HG02870 (cell line): ENCODE measurements around the gene SPSB1.

Experiments
- ATAC-seq: cut with Tn5 transposase; IDR thresholded peaks from one replicate; pipeline ENCODE4 v1.9.1; 2021; ENCODE audit warnings: mild to moderate bottlenecking, moderate library complexity; ENCODE audit not compliant: unreplicated experiment

The SPSB1 gene

DNA sequence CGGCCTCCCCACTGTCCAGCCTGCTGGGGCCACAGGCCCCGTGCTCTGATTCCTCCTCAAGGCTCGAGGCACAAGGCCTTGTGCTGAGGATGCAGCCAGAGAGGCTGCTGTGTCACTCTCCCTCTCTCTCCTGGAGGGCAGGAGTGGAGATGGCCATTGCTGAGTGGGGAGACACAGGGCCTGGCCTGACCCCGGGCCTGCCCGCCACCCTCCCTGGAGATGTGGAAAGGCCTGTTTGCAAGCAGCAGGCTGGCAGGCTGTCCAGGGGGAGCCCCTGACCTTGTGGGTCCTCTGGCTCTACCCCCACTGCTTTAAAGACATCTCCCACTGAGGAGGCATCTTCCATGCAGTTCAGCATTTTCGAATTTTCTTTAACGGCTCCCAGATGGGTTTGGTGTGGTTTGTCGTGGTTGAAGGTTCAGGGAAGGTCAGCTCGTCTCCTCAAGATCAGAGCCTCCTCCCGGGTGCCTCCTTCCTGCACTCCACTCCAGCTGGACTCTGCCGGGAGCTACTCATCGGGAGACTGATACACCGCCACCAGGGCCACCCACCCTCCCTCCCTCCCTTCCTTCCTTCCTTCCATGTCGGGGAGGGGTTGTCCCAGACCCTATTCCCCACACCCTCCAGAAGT, 69.1 kb downstream of the SPSB1 start:
- ATAC-seq: no peak

DNA sequence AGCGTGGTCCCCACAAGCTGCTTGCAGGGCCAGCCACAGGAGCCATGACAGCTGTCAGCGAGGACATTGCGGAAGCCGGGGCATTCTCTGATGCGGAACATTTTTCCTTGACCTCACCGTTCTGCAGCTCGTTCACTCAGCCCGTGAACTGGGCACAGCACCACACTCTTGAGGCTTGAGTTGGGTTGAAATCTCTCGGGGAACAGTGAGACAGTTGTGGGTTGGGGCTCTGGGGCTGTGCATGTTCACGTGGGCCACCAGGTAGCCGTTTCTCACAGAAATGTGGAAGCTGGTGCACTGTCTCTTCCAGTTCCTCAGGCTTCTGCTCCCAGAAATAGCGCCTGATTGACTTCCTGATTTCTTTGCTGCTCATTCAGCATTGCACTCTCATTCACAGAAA, 69.8 kb downstream of the SPSB1 start:
- no peak for ATAC-seq

DNA sequence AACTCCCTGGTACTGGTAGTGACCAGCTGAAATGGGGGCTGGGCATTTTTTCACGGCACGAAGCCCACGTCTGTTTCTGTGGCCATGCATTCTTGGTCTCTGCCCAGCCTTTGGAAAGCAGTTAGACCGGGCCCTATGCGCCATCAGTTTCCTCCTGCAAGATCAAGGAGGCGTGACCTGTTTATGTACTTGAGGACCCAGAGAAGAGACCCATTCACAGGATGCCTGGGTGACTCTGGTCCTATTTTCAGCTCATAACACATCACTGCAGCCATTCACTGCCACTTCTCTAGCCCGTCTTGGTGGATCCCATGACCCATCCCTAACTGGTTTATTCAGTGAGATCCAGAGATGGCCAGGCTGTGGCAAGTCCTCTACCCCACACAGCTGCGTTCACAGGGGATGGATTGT, 70.4 kb downstream of the SPSB1 start:
- no peak for ATAC-seq

DNA sequence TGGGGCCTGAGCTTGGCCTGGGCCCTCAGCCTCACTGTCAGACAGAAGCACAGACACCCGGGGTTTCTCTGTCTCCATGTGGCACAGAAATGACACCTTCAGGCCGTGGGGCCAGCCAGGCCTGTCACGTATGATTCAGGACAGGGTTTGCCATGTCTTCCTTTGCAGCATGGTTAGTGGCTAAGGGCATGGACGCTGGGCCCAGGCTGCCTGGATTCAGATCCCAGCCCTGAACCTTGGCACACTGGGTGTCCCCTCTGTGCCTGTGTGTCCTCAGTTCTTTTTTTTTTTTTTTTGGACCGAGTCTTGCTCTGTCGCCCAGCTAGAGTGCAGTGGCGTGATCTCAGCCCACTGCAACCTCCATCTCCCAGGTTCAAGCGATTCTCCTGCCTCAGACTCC, 73.6 kb downstream of the SPSB1 start:
- no peak for ATAC-seq

DNA sequence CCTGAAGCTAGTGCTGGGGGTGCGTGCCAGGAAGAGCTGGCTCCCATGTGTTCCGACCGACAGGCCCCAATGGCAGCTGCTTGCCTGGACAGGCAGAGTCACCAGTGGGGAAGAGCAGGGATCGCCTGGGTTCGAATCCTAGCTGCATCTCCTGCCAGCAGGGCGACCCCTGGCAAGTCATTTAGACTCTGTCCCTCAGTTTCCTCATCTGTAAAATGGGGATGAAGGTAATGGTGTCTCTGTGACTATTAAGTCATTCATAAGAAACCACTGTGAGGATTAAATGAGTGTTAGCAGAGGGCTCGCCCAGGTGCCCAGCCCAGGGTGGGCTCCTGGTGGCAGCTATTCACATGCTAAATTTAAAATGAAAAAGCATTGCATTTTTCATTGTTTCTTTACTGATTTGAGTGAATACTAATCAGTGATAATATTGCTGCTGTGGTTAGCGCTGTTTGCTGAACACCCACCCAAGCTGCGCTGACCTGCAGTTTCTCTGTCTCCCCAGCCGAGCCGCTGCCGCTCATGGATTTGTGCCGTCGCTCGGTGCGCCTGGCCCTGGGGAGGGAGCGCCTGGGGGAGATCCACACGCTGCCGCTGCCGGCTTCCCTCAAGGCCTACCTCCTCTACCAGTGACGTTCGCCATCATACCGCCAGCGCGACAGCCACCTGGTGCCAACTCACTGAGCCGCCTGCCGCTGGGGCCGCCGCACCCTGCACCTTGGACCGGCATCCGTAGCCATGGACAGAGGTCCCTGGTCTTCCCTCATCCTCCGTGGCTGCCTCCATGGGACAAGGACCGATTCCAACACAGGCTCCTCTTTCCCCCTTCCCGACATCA, 74.5 kb downstream of the SPSB1 start:
- no peak for ATAC-seq

DNA sequence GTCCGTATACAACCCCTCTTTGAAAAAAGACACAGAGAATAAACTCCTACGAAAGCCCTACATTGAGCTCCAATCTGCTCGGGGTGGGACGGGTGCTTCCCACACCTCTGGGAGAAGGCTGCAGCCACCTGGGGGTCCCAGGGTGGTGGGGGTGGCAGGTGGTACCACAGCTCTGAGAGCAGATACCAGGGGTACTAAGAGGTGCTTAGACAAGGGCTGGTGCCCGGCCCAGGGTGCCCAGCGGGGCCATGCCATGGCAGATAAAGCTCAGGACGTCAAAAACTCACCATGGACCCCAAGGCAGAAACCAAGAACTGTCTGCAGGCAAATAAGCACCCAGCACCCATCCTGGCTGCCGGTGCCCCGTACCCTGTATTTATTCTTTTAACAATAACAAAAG, 75.1 kb downstream of the SPSB1 start:
- ATAC-seq: no peak

DNA sequence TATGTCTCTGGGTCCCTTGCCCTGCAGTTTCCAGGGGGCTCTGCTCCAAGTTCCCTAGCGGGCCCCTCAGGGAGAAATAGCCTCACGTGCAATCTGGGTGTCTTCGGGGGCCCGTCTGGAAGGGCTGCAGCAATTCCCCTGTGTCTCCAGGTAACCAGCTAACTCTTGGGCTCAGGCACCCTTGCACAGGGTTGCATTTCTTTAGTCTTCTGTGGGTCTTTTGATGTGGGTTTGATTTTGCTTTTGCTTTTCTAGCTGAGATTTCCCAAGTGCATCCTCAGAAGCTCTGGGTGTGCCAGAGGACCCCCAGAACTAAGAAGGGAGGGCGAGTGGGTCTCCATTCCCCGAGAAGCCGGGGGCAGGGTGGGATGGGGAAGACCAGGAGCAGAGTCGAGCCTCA, 75.7 kb downstream of the SPSB1 start:
- ATAC-seq: no peak

DNA sequence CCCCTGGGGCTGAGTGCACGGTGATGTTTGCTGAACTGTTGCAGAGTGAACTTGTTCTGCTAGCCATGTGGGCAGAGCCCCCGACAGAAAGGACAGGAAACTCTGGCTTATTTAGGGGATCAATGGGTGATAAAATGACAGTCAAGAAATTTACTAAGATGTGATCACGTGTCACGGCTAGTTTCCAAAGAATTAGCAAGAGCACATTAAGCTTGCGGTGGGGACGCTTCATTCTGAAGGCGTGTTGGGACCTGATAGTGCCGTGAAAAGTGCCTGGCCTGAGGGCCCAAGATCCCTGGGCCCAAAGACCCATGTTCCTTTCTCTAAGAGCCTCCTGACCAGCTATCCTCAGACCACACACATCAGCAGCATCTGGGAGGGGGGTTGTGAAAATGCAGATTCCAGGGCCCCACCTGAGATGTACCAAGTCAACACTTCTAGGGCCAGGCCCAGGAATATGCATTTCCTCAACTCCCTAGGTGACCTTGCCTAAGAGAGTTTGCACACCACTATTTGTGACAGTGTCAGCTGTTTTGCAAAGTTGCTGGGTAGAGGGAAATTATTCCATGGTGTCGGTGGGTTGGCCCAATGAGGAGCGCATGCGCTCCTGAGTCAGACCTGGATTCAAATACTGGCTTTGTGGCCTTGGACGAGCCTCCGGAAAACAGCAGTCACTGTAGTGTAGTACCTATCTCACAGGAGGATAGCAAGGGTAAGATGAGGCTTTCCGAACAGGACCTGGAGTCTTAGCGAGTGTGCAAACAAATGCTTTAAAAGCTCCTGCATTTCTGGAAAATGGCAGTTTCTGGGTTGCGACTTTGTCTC, 77.5 kb downstream of the SPSB1 start:
- ATAC-seq: no peak

DNA sequence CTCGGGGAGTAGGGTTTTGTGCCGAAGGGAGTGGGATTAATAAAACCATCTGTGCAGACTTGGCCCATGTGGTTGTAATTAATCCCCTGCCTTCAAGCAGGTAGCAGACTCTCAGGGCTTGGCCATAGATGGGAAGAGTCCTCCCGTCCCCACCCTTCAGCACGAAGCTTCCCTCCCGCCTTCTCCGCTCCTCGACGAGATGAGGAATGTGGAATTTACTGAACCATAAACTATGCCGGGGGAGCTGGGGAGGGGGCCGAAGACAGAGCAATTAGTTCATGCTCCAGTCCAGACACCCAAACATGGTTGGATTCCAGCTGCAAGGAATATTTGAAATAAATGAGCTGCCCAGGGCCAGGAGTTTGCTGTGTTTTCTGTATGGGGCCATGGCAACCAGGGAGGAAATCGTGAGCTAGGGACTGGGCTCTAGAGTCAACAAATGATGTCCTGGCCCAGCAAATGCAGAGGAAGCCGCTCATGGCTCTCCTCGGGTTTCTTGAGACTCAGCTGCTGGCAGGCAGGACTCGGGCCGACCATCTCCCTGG, 78.8 kb downstream of the SPSB1 start:
- ATAC-seq: no peak

DNA sequence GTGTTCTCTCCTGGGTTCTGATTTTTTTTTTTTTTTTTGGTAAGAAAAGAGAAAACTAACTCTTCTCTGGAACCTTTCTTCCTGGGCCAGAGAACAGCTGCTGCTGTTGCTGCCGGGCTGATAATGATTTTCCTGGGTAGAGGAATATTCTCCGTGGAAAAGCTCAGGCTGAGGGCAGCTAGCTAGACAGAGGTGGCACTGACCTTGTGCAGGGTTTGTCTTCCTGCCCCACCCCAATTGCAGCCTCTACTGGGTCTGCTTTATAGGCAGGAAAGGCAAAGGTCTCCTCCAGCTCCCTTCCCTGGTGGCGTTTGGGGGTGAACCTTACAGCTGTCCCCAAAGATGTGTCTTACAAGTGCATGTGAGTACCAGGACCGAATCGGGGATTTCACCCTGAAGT, 79.3 kb downstream of the SPSB1 start:
- ATAC-seq: no peak

DNA sequence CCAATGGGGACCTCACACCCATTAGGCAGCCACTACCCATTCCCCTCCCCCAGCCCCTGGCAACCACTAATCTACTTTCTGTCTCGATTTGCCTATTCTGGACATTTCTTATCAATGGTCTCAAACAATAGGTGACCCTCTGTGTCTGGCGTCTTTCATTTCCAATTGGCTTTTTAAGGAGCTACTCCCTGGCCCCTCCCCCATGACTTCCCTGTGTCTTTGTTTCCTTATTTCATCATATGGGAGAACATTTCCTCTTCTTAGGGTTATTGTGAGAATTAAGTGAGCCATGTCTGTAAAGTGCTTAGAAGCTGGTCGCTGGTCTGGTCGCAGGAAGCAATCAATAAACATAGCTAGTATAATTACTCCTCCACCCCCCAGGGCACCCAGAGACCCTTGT, 80.9 kb downstream of the SPSB1 start:
- ATAC-seq: no peak

DNA sequence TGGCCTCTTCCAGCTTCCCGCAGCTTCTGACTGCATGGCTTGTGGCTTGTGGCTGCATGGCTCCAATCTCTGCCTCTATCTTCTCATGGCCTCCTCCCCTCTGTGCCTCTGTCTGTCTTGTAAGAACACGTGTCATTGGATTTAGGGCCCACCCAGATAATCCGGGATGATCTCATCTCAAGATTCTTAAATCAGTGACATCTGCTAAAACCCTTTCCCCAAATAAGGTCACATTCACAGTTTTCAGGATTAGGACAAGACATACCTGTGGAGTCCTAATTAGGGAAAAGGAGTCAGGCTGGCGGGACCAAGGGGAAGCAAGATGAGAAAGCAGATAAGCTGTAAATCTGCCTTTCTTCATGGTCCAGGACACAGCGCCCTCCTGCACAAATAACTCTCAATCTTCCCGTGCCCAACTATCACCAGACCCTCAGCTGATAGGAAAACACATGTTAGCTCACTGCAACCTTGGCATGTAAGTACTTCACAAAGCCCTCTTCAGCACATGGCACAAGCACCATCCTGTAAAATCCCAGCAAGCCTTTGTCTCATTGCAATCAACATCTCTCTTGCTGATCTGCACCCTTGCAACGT, 82.2 kb downstream of the SPSB1 start:
- no peak for ATAC-seq

DNA sequence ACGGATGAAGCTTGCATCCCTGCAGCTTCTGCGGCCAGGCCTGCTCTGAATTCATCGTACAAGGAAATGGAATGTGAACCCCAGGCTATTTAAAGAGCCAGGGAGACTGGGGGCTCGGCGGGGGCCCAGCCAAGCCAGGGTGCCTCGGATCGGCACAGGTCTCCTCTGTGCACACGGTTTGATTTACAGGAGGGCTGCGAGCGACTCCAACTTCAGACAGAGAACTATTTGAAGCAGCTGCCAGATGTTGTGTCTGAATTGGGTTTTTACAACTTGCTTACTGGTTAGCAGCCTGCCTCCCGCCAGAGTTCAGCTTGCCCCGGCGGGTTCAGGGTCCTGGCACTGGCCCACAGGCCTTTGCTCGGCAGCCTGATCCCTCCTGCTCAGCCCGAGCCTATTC, 83.2 kb downstream of the SPSB1 start:
- no peak for ATAC-seq

DNA sequence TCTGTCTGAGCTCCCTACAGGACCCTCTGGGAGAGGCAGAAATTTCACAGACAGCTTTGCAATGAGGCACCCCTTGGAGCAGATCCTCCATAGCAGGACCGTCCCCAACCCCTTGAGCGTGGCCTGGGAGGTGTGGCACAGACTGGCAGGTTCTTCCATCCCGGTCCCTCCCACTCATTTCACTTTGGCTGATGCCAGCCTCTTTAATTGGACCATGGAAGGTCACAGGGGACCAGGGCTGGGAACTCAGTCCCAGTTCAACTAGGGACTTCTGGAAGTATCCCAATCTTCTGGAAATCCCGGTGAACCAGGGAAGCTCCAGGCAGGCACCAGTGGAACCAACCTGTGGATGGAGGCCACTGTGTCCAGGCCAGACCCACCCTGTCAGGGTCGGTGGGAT, 83.7 kb downstream of the SPSB1 start:
- ATAC-seq: no peak

DNA sequence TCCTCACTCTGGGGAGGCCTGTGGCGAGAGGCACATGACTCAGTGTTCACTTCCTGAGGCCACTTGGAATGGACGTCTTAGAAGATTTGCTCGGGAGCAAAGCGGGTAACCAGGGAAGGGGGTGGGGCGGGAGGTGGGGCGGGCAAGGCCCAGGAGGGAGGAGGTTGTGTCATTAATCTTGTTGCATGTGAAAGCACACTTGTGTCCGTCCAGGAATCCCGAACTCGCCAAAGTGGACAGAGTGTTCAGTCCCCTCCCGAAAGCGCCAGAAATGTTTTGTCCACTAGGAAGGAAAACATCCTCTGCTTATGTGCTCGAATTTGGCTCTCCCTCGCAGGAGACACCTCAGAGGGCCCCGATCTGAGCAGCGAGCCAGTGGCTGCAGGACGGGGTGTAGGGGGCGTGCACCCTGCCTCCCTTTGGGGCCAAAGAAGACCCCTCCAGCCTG, 84.2 kb downstream of the SPSB1 start:
- no peak for ATAC-seq

DNA sequence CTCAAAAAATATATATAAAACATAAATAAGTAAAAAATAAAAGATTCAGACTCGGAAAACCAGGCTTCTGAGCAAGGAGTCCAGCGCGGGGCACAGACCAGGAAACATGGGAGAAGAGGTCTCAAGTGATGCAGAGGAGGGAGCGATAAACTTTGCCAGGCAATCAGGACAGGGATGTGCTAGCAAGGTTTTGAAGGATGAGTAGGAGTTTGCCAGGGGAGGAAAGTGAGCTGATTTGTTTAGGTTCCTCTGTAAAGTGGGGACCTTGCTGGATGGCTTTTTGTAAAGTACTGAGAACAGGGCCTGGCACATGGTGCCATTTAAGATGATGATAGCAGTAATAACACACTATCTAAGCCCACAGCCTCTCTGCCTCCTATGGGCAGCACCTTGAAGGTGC, 86.1 kb downstream of the SPSB1 start:
- no peak for ATAC-seq

DNA sequence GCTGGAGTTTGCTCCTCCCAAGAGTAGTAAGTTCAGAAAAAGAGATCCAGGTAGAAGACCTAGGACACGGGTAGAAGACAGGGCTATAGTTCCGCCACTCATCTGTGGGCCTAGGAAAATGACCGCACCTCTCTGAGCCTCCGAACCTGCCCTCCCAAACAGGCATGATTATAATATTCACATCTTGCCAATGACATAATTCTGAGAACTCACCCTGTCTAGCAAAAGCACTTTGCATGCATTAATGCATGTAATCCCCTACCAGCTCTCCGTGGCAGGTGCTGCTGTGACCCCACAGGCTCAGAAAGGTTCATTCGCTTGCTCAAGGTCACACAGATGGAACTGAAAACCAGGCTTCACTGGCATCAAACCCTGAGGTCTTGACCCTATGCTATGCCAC, 88.0 kb downstream of the SPSB1 start:
- ATAC-seq: no peak

DNA sequence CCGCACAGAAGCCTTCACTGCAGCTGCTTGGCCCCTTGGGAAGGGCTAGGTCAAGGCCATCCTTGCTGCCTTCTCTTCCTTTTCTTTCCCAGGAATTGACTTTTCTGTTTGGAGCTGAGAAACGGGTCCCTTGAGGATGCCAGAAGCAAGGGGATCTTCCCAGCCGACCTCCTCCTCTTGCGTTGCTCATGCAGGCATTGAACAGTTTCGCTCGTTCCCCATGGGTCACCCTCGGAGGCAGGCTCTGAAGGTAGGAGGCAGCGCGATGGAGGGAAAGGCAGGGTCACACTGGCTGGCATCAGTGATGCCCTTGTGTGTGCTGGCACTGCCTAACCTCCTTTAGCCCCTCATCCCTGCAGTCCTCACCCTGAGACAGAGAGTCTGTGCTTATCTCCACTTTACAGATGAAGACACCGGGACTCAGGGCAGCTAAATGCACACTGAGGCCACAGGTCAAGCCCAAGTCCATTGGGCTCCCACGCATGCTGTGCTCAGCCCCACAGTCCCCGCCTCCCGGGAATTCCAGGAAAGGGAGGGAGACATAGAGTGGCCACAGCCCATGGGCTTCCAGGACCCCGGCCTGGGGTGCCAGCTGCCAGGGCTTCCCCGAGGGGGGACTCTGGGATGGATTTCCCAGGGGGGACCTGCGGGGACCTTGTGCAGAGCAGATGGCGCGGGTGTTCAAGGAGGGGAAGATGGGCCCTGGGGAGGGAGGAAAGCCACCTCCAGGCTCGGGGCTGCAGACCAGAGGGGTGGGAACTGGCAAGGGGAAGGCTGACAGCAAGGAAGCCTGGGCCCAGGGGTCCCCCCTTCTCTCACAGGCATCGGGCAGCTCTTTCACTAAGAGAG, 90.2 kb downstream of the SPSB1 start:
- no peak for ATAC-seq

DNA sequence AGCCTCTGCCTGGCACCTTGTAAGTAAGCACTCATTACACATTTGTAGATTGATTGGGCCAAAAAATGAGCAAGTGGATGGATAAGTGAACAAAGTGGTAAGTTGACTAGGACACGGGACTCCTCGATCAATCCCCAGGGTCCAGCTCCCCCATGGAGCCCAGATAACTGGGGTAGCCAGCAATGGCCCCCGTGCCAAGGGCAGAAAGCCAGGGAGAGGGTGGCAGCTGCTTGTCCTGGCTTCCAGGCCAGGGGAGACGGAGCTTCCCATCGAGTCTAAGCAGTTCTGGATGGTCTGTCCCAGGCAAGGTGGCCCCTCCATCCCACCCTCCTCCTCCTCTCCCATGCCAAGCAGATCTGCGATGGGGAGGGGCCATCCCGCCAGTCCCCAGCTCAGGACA, 91.4 kb downstream of the SPSB1 start:
- ATAC-seq: no peak

DNA sequence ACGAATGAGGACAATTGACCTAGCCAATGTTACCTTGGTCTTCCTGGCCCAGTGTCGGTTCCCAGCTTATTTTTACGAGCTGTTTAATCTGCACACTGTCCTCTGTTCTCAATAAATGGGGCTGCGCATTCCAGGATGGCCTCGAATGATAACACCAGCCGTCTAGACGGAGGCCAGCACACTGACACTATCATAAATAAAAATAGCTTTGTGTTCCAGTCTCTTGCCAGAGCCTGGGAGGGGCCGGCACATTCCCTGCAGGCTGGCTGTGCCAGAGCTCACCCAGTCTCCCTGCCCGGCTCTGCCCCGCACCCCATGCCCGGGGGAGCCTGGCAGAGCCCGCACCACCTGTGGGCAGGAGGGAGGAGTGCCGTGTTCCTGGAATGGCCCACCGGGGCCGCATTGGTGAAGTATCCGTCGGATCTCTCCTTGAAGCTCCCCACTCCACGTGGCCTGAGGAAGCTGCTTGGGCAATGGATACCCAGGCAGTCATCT, 92.1 kb downstream of the SPSB1 start:
- ATAC-seq: no peak
